Measurements from ENCODE around the gene RMC1.
"Not testable (repeated sequence)": the region's sequence is repeated elsewhere in the genome, so short reads cannot be mapped to it uniquely, and the experiment has no call there.

Gene RMC1

DNA sequence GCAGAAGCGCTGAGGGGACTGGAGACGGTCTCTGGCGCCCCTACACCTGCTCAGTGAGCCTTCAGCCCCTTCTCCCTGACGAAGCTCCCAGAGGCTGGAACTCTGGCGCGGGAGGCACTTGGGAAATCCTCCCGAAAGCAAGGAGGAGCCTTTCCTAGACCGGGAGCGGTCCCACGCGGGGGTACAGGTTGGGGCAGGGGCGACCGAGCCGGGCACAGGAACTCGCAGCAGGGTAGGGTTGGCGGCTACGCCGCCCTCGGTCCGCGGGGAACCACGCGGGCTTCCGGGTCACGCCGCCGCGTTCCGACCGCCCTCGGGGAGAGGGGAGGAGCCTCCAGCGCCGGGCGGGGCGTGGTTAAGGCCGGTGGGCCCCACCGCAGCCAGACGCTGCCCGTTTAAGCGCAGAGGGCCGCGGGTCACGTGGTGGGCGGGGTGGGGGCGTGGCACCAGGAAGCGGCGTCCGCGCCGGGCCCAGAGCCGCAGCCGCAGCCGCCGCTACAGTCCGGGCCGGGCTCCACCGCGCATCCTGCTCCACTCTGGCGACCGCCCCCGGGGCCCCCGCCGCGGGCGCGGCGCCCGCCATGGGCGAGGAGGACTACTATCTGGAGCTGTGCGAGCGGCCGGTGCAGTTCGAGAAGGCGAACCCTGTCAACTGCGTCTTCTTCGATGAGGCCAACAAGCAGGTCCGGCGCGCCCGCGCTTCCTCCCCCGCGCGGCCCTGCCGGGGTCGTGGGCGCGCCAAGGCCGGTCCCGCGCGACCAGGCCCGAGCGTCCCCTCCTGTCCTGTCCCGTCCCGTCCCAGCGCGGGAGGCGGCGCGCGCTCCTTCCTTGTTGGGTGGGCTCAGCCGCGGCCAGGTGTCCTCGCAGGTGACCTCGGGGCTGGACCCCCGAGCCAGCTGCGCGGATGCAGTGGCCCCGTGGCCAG is at the start of gene RMC1:
RMC1 (plus strand) TSS at position 474 of the 925 bp plus-strand sequence; CDS start at position 582, 108 bp downstream.
- peak; percentile 96 for DNase-seq

DNA sequence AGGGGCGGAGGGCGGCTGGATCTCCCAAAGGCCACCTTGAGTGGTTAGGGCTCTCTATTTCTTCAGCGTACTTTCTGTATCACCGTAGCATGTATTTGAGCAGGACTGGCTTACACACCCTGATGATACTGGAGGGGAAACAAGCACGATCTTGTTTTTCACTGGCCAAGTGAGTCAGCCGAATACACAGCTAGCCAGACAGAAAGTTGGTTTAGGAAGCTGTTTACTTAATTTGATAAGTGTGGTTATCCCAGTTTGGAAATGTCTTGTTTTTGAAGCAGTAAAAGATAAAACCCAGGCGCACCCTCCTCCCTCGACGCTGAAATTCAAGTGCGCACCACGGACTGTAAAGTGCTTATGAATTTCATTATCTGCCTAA is 49.6 kb upstream of the RMC1 start:
- peak; percentile 33 for DNase-seq

DNA sequence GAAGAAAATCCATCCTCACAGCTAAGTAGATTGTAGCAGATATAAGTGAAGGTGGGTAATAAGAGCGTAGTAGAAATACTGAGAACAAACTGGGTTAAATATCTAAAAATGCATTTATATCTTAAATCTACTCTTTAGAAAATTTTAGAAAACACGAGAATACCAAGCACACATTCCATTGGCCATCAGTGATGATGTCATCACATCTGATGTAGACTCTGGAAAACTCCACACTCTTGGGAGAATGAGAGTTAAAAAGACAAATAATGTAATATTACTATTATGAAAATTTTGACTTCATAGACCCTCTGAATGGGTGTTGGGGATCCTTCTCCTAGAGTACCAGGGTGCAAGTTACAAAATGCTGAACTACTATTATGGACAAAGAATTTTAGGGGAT is 46.5 kb upstream of the RMC1 start:
- DNase-seq, result no peak

DNA sequence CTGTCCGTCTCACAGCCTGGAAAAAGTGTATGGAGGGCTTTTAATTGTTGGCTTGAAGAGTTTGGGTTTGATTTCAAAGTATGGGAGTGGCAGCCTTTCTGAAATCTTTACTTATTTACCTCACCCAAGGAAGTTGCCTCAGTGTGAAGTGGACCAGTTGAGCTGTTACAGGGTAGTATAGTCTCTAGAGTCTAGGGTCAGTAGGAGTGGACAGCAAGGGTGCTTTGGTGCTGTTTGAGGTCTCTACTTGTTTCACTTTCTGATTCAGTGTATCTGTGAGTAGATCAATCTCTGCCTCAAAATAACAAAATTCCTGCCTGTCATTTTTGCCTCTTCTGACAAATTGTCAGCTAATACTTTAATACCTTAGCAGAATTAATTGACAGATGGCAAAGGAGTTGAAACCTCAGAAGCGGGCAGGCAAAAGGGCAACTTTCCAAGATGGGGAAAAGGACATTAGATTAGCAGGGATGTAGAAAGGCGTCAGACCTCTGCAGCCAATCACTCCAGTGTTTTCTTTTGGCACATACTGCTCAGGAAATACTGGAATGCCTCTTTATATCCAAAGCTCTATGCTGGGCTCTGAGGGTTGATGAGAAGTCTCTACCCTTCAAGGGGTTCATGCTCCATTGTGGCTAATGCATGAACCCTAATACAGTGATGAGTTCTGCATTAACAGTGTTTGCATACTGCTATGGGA is 44.3 kb upstream of the RMC1 start:
- no peak for DNase-seq

DNA sequence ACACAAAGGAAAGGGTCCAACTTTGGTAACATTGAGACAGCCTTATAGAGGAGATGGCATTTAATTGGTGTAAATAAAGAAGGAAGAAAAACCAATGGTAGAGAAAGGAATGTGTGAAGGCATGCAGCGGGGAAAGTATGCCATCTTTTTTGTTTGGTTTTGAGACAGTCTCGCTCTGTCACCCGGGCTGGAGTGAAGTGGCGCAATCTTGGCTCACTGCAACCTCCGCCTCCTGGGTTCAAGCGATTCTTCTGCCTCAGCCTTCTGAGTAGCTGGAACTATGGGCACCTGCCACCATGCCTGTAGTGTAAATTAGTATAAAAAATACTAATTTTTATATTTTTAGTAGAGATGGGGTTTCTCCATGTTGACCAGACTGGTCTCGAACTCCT is 43.8 kb upstream of the RMC1 start:
- DNase-seq, result no peak

DNA sequence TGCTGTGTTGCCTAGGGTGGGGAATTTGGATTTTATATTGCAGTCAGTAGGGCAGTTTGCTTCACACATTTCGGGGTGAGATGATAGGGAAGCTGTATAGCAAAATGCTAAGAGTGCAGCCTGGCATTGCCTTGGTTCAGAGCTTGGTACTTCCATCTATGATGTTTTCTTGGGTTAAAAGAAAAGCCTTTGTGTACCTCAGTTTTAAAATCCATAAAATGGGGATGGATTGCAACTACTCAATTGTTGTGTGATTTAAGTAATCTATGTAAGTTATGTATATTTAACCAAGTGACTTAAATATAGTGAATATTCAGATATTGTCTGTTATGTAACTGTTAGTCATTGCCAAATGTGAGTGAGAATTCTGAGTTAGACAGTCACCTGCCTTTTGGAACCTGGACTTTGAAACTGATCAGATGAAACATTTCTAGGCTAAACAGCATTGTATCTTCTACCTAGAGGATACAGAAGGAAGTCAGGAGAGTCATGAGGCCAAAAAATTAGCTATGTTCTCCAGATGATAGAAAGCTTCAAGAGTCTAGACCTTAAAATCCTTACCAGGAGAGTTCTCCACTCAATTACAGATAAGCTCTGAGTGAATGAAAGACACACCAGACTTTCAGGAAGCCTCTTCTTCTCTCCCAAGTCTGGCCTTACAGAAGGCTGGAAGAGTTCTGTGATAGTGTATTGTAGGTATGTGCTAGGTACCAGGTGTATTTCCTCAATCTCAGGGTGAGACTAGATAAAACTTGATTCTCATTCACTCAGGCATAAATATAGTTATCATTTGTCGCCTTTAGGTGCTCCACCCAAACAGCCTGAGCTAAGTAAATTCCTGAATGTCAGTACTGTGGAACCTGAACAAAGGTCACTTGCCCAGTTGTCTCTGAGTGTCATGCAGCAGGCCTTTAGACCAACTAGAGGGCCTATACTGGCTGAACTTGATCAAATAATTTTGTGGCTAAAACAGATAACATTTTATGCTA is 42.7 kb upstream of the RMC1 start:
- no peak for DNase-seq

DNA sequence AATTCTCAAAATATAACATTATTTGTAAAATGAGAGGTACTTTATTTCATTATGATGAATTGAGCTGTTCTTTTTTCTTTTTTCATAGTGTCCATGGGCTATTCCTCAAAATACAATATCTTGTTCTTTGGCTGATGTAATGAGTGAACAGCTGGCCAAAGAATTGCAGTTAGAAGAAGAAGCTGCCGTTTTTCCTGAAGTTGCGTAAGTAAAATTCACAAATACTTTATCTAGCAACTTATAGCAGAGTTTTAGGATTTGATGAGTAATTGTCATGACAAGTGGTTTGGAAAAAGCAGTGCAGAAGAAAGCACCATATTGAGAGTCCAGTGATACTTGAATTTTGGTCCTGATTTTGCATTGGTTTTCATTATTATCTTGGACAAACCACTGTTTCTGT is 40.4 kb upstream of the RMC1 start:
- no peak for DNase-seq

DNA sequence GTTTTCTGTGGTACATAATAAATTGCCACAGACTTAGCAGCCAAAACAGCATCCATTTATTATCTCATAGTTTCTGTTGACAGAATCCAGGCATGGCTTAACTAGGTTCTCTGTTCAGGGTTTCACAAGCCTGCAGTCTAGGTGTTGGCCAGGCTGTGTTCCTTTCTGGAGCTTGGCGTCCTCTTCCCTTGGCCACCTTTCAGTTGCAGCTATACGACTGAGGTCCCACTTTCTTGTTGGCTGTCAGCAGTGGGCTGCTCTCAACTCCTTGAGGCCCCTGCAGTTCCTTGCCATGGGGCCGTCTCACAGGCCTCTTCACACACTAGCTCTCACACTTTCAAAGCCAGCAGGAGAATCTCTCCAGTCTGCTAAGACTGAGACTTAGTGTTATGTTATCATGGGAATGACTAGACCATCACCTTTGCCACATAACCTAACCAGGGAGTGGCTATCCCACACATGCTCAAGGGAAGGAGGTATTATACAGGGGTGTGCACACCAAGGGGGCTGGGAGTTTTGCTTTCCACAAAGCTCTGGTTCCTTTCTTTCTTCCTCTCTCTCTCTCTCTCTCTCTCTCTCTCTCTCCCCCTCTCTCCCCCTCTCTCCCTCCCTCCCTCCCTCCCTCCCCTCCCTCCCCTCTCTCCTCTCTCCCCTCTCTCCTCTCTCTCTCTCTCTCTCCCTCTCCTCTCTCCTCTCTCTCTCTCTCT is 34.4 kb upstream of the RMC1 start:
- DNase-seq, result no peak

DNA sequence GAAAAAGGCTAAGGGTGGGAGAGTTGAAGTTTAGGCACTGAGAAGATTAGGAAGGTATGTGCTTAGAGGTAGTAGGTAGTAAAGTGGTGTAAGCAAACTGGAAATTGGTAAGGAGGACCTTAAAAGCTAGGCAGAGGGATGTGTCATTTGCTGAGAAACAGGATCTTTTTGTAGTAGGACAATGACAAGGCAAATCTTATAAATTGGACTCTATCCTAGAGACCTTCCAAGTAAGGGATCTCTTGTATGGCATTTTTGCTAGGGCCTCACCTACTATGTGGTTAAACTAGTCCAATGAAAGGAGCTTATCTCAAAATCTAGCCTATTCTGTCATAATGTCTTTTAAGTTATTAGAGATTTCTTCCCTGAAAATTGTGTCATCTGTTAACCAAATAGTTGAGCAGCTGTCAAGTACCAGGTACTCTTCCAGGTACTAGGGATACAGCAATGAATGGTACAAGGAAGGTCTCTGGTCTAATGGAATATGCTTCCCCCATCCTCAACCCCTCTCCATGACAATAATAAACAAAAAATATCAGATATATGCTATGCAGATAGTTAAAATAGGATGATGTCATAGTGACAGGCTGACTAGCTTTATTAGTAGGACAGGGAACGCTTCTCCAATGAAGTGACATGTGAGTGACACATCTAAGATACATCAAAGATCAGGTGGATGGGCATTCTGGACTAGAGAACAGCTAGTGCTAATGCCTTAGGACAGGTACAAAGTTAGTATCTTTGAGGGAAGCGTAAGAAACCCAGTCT is 32.5 kb upstream of the RMC1 start:
- DNase-seq, result no peak

DNA sequence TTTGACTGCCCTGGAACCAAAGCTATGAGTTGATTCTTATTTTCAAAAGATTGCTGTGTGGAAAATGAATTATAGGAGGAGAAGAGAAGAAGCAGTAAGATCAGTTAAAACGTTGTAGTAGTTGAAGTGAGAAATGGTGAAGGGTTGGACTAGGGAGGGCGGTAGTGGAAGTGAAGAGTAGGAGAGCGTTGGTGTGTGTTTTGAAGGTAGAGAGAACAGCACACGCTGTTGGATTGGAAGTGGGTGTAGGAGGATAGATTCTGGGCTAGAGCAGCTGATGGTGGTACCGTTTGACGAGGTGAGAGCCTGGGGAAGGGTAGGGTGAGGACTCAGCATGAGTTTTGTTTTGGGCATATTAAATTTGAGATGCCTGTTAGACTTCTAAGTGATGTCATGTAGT is 31.8 kb upstream of the RMC1 start:
- no peak for DNase-seq

DNA sequence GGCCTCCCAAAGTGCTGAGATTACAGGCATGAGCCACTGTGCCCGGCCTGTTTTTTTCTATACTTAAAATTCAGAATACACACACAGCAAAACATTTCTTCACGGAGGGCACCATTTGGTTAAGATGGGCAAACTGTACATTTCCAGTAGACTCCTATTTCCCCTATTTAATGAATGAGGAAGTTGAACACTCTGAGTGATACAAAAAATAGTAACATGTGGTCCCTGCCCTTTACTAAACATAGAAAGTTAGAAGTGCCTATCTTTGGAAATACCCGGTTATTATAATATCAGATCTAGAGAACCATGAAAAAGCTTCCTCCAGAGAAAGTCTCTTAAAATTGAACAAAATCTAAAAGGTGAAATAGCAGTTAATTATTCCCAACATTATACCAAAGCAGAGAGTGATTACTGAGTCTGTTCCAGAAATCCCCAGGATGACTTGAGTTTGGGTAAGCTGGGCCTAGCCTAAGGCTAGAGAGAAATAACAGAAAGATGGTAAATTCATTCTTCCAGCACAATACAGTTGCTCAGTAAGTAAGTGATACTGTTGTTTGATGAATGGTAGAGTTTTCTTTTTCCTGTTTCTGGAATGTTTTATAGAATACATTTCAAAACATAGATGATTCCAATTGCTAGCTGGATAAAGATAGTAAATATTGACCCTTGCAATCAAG is 23.3 kb upstream of the RMC1 start:
- DNase-seq, result no peak

DNA sequence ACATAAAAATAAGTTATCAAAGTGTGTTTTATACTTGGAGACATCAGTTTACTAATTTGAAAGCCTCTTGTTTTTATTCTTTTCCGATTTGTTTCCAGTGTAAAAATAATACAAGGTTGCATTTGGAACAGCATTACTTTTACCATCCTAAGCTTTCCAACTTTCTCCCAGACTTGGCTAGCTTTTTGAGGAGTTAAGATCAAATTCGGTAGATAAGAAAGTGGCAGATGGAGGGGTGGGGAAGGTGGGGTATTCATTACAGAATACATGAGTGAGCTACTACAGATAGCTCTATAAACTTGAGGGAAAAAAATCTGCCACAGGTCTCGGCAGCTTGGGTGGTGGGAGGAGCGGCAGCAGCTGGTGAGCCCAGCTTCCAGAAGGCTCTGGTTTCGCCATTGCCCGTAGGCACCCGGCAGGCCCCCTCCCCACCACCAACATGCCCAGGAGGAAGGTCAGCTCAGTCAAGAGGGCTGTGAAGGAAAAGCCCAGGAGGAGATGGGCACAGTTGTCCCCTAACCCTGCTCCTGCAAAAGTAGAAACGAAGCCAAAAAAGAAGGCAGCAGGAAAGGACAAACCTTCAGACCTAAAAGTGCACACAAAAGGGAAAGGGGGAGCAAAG is 18.6 kb upstream of the RMC1 start:
- no peak for DNase-seq

DNA sequence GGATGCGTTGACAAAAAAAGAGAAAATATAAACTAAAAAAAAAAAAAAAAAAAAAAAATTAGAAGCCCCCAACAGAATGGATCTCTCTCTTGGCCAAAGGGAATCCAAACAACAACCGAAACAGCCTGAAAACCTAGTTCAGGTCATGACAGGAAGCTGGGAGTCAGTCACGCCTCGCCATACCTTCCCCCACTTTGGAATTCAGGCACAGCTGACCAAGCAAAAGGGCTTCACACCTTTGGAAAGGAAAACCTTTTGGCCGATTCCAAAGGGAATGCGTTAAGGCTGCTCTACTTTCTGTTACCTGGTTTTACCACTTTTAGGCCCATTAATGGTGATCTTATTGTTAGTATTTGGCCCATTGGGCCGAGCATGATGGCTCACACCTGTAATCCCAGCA is 17.9 kb upstream of the RMC1 start:
- DNase-seq, result no peak

DNA sequence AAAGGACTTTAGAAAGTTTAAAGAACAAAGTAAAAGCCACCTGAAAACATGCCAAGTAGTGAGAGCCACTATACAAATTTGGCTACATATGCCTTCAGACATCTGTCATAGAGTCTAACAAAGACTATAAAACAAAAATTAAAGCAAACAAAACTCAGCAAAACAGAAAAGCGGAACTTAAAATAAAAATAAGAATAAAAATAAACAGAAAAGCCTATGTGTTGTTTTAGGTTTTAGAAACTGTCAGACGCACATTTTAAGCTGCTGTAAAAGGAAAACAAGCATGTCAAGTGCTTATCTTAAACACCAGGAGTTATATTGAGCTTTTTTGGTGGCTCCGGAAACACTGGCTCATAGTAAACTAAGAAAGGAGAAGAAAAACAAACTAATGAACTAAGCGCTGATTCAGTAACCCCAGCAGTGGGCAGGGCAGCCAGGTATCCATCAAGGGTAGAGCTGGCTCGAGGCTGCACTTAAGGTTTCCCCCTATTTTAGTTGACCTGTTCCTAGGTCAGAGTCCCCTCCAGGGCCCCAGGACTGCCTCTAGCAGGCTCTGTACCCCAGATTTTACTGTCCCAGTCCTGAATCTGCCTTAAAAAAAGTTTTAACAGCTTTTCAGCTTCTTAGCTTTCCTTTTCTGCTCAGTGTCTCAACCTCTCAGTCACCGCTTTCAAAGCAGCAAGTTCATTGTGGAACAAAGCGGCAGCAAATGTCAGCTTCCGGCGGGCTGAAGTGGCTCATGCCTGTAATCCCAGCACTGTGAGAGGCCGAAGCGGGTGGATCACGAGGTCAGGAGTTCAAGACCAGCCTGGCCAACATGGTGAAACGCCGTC is 15.4 kb upstream of the RMC1 start:
- DNase-seq, result peak; percentile 45

DNA sequence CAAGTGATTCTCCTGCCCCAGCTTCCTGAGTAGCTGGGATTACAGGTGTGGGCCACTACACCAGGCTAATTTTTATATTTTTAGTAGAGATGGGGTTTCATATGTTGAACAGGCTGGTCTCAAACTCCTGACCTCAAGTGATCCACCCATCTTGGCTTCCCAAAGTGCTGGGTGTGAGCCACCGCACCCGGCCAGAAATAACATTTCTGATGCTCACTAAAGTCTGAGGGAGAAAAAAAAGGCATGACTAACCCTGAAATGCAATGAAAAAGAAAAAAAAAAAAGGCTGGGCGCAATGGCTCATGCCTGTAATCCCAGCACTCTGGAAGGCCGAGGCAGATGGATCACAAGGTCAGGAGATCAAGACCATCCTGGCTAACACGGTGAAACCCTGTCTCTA is 13.7 kb upstream of the RMC1 start:
- DNase-seq, result not testable (repeated sequence)

DNA sequence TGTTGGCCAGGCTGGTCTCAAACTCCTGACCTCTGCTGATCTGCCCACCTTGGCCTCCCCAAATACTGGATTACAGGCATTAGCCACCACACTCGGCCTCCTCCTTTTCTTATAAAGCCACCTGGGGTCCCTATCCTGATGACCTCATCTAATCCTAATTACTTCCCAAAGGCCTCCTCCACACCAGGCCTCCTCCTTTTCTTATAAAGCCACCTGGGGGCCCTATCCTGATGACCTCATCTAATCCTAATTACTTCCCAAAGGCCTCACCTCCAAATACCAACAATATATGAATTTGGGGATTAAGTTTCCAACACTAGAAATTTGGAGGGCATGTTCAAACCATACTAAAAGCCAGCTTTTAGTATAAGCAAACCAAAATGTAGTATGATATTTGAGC is 9.7 kb upstream of the RMC1 start:
- no peak for DNase-seq

DNA sequence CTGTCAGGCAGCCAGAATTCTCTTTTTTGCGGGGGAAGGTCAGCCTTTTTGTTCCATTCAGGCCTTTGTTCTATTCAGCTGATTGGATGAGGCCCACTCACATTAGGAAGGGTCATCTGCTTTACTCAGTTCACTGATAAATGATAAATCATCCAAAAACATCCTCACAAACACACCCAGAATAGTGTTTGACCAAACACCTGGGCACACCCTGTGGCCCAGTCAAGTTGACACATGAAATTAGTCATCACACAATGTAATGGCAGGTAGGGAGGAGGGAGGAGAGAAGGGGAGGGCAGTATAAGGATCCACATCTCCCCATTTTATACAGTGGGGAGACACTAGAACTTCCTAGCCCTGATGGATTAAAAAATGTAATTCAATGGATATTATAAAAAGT is 8.3 kb upstream of the RMC1 start:
- no peak for DNase-seq

DNA sequence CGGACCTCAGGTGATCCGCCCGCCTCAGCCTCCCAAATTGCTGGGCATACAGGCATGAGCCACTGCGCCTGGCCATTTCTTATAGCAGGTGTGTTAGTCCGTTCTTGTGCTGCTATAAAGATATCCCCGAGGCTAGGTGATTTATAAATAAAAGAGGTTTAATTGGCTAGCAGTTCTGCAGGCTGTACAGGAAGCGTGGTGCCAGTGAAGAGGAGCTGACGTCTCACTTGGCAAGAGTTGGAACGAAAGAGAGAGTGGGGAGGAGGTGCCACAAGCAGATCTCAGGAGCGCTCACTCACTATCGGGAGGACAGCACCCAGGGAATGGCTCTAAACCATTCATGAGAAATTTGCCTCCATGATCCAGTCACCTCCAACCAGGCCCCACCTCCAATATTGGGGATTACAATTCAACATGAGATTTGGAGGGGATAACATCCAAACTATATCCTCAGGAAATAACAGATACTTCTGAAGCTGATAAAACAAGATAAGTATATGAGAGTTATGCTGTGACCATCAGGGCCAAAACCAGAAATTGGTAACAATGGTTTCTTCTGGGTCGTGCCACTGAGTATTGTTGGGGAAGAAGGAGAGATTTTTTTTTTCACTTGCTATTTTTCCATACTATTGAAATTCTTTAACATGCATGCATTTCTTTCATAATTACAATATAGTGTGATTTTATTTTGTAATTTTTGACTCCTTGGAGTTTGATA is 7.4 kb upstream of the RMC1 start:
- DNase-seq, result no peak

DNA sequence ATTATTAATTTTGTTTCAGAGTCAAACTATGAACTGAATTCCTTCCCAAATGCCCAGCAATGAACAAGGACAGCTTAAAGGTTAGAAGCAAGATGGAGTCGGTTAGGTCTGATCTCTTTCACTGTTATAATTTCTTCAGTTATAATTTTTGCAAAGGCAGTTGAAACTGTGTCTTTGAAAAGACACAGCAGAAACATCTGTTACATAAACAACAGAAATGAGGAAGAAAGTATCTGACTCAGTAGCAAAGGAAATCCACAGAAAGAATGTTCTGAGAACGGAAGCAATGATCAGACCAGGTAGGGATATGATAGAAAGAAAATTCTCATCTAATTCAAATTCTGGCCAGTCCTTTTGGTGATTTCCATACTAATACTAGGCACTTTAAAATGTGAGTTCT is 5.2 kb upstream of the RMC1 start:
- no peak for DNase-seq

Measured in CD4-positive, alpha-beta T cell treated with Interleukin-21 for 1 hour (primary cell).